Middle frontal gyrus (tissue), 1 donor: ENCODE results near the gene MAP3K5.

Experiments
- DNase-seq: peaks from one replicate; pipeline ENCODE4 v3.0.0-alpha.2; 2015; ENCODE audit warnings: low spot score; ENCODE audit errors: extremely low spot score

The MAP3K5 gene

GRCh38 chr6:136521911-136522310 lies 270.4 kb downstream of the MAP3K5 start:
- DNase-seq = no peak

- DNase-seq = no peak
These were observed 270.9 kb downstream of the MAP3K5 start for GRCh38 chr6:136521427-136521826.

DNA sequence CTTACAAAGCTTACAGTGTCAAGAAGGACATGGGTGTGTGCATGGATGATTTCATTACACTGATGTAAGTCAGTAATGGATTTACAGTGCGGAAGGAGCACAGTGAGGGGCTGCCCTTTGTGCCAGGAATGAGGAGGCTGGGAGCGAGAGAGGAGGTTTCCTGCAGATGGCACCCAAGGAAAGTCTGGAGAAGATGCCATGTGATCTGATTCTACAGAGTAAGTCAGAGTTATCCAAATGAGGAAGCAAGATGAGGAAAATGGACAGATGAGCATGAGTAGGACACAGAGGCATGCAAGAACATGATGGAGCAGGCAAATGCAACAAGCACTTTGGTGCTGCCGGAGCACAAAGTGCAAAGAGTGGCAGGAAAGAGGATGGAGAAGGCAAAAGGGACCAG lies 271.8 kb downstream of the MAP3K5 start:
- no peak for DNase-seq

DNA sequence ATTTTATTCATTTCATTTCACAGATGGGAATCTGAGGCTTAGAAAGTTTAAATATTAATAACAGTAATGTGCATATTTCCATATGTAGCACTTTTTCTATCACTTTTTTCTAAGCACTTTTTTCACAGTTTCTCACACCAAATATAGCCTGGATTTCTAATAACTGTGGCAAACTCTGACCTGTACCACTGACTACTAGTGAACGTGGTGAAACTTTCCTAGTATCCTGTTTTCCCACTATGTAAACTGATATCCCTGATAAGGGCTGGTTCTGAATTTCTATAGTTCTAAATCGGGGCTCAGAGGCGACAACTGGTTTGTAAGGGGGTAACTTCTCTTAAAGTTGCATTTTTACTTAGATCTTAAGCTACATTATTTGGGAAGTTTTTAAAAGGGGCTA lies 274.7 kb downstream of the MAP3K5 start:
- DNase-seq = no peak

DNA sequence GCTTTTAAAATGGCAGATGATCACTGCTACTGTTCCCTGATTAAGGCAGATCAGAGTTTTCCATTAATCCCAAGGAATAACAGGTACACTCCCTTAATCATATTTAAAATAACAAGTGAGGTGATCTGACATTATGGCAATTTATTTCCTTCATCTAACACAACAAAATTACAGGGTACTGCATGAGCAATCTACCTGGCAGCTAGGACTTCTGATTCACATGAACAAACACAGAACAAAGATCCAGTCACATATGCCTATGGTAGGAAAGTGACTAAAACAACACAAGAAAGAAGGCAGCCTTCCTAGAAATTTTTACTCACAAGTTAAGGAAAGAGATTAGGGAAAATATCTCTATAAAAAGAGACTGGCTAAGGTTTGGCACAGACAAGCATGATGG lies 275.3 kb downstream of the MAP3K5 start:
- DNase-seq = no peak

DNA sequence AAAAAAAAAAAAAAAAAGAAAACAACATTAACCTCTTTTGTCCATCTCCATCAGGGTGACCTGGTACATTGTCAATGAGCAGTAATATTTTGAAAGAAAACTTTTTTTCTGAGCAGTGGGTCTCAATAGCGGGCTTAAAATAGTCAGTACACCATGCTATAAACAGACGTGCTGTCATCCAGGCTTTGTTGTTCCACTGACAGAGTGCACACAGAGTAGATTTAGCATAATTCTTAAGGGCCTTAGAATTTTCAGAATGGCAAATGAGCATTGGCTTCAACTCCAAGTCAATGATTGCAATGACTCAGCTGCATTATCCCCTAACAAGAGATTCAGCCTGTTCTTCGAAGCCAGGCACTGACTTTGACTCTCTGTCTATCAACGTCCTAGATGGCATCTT lies 277.7 kb downstream of the MAP3K5 start:
- no peak for DNase-seq

GRCh38 chr6:136511926-136512325 lies 280.4 kb downstream of the MAP3K5 start:
- DNase-seq = no peak

- DNase-seq = no peak
These were observed 280.9 kb downstream of the MAP3K5 start for GRCh38 chr6:136511397-136511796.

- DNase-seq = no peak
These were observed 281.5 kb downstream of the MAP3K5 start for GRCh38 chr6:136510782-136511181.

DNA sequence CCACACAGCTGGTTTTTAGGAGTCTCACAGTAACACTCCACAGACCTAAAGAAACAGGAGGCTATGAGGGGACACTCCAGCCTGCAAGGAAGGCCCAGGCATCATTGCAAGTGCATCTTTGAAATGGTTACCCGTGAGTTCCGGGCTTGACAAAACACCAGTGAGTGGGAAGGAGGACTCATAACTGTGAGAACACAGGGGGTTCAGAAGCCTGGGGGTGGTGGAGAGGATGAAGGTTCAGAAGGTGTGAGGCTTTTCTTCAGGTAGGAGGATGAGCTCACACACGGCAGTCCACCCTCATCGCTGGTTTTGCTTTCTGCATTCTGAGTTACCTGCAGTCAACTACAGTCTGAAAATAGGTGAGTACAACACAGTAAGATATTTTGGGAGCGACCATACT lies 282.0 kb downstream of the MAP3K5 start:
- DNase-seq = no peak

GRCh38 chr6:136508725-136509392 lies 283.4 kb downstream of the MAP3K5 start:
- no peak for DNase-seq
